Dedifferentiated amniotic fluid mesenchymal stem cell (primary cell): Measurements from ENCODE around the gene HS3ST6.
"Not testable (repeated sequence)": the region's sequence is repeated elsewhere in the genome, so short reads cannot be mapped to it uniquely, and the experiment has no call there.

Experiments
- DNase-seq: peaks from one replicate; pipeline ENCODE4 v3.0.0-alpha.2; 2016; ENCODE audit errors: extremely low spot score

The HS3ST6 gene

GRCh38 chr16:1946495-1947368 lies 28.5 kb upstream of the HS3ST6 start:
- no peak for DNase-seq

- DNase-seq, result no peak
Measured at GRCh38 chr16:1945559-1946391, 27.6 kb upstream of the HS3ST6 start.

GRCh38 chr16:1944612-1945199 lies 26.5 kb upstream of the HS3ST6 start:
- no peak for DNase-seq

GRCh38 chr16:1942810-1943726 lies 24.9 kb upstream of the HS3ST6 start, which contains the start of gene MSRB1:
Gene MSRB1, minus strand, starts transcription at chr16:1943199. Its CDS starts 43 bp downstream, at chr16:1943156.
- DNase-seq, result peak; percentile 98

GRCh38 chr16:1942047-1942809 lies 24.0 kb upstream of the HS3ST6 start:
- no peak for DNase-seq

- no peak for DNase-seq
Measured at GRCh38 chr16:1941162-1942046, 23.2 kb upstream of the HS3ST6 start.

- DNase-seq, result no peak
Measured at GRCh38 chr16:1940273-1941161, 22.3 kb upstream of the HS3ST6 start.

- DNase-seq, result not testable (repeated sequence)
Measured at GRCh38 chr16:1939833-1940232, 21.6 kb upstream of the HS3ST6 start.

GRCh38 chr16:1938910-1939309 lies 20.7 kb upstream of the HS3ST6 start:
- DNase-seq, result no peak

GRCh38 chr16:1938316-1938715 lies 20.1 kb upstream of the HS3ST6 start:
- DNase-seq, result no peak

GRCh38 chr16:1936945-1937479 lies 18.8 kb upstream of the HS3ST6 start:
- no peak for DNase-seq

GRCh38 chr16:1933097-1933661 lies 15.0 kb upstream of the HS3ST6 start:
- no peak for DNase-seq

GRCh38 chr16:1932050-1933028 lies 14.1 kb upstream of the HS3ST6 start:
- no peak for DNase-seq

- DNase-seq, result no peak
Measured at GRCh38 chr16:1930338-1930720, 12.1 kb upstream of the HS3ST6 start.

- peak; percentile 68 for DNase-seq
Measured at GRCh38 chr16:1929578-1930337, 11.5 kb upstream of the HS3ST6 start.

- no peak for DNase-seq
Measured at GRCh38 chr16:1929105-1929504, 10.9 kb upstream of the HS3ST6 start.
